Body of pancreas (tissue), 4 donors: ENCODE results near the gene FBRS. TPM values are rescaled to one million over a fixed set of nuclear protein-coding genes. Genes with fewer than 3 reads are reported as not detected.

Source experiments
- ATAC-seq: fragments of 150-250 bp; one replicate; pipeline ENCODE4 v1.9.1; 2016
- DNase-seq, 4 donors: peaks; one replicate each; pipeline ENCODE4 v3.0.0-alpha.2; 2019
- H3K27ac ChIP-seq, 4 donors: fragments of 200-600 bp; sonication (generic); 1 replicate in 3 of 4; 2 replicates in 1 of 4; pipeline versions ENCODE4 v1.5.1 to v1.6.1; 2016 to 2019; ENCODE audit warnings: mild to moderate bottlenecking in 1 of 4, mixed read lengths in 1 of 4, moderate library complexity in 1 of 4
- H3K27me3 ChIP-seq, 2 donors: fragments of 200-600 bp; sonication (generic); one replicate each; pipeline ENCODE4 v1.6.0; 2016; ENCODE audit warnings: mild to moderate bottlenecking in 1 of 2
- H3K36me3 ChIP-seq, 2 donors: fragments of 200-600 bp; sonication (generic); replicated peaks in 1 of 2; 2 replicates each; pipeline ENCODE4 v1.5.1; 2016; ENCODE audit warnings: low read depth in 2 of 2; ENCODE audit not compliant: insufficient read depth in 1 of 2
- H3K4me1 ChIP-seq: fragments of 200-600 bp; sonication (generic); one replicate; pipeline ENCODE4 v1.6.0; 2016
- H3K4me3 ChIP-seq, 2 donors: fragments of 200-600 bp; sonication (generic); 1 replicate in 1 of 2; 2 replicates in 1 of 2; pipeline ENCODE4 v1.5.1; 2016 to 2019
- H3K9me3 ChIP-seq, 3 donors: fragments of 200-600 bp; sonication (generic); 1 replicate in 2 of 3; 2 replicates in 1 of 3; pipeline ENCODE4 v1.5.1; 2016
- CTCF ChIP-seq, 7 experiments: fragments of 450-650 bp in 4 of 7; fragments of 200-600 bp in 3 of 7; sonication (generic) in 3 of 7; IDR thresholded peaks; one replicate each; pipeline ENCODE4 v1.5.1; 2016 to 2019; ENCODE audit warnings: antibody characterized with exemption in 7 of 7
- POLR2A ChIP-seq, 3 donors: fragments of 450-650 bp; IDR thresholded peaks; one replicate each; pipeline ENCODE4 v1.6.1; 2016; ENCODE audit warnings: antibody characterized with exemption in 3 of 3, mild to moderate bottlenecking in 2 of 3
- whole genome bisulfite sequencing, 2 donors: methylation state at CpG; one replicate each; pipeline ENCODE4 v1.1.5; 2017; 5-methylcytosine and 5-hydroxymethylcytosine counted together
- intact Hi-C: fragments of 100-400 bp; cut with DNase I; formaldehyde crosslinking; loops from one replicate; pipeline ENCODE4 v1.15.1; 2023
- total RNA-seq, 2 donors: library from RNA; depleted of rRNA; stranded (reverse); fragments of >200 nt; gene quantifications; one replicate each; pipeline ENCODE4 v1.1.0, GENCODE V29; 2016

The FBRS gene
- total RNA-seq, 2 donors from 2014 or later, result 20.8 to 76.8 TPM

- intact Hi-C loops, result no loop called here
- Histone ChIP-seq H3K4me3 (no peak overlapping the region), H3K27ac (no peak overlapping the region), H3K9me3 (no peaks in the 10 kb centered on the region), H3K27me3 (no peaks in the 10 kb centered on the region), H3K36me3 (no peaks in the 10 kb centered on the region), H3K4me1 (peaks cover 5% of the 10 kb centered on the region)
- no peak for ATAC-seq
- TF ChIP-seq POLR2A (IDR thresholded peaks at IDR 0.05) (no peak), CTCF (IDR thresholded peaks at IDR 0.05) (peak in 6 of 7 experiments; percentile 10 to 54 (median 33))
- DNase-seq, result peak; percentile 40 to 68 (median 54)
- WGBS, 2 donors, result 41 to 44% methylated on average over 12 of the region's 12 CpGs
These were observed 42.7 kb upstream of the FBRS start for GRCh38 chr16:30615358-30616091.

- ATAC-seq (no peak), DNase-seq (no peak)
- intact Hi-C loops, result no loop called here
- H3K4me1 ChIP-seq, result peaks cover 5% of the 10 kb centered on the region
- H3K4me3 ChIP-seq, result no peak overlapping the region
- 71 to 72% methylated on average over 4 of the region's 4 CpGs for WGBS, 2 donors
- TF ChIP-seq POLR2A (IDR thresholded peaks at IDR 0.05), result no peak
- no peak for TF ChIP-seq CTCF (IDR thresholded peaks at IDR 0.05)
- no peaks in the 10 kb centered on the region for H3K9me3 ChIP-seq
- H3K27me3 ChIP-seq, result no peaks in the 10 kb centered on the region
- H3K36me3 ChIP-seq, result no peaks in the 10 kb centered on the region
- no peak overlapping the region for H3K27ac ChIP-seq
These were observed 39.0 kb upstream of the FBRS start for GRCh38 chr16:30619202-30619601.

- Histone ChIP-seq H3K27me3 (no peaks in the 10 kb centered on the region), H3K4me1 (peaks cover 5% of the 10 kb centered on the region), H3K4me3 (no peak overlapping the region), H3K27ac (no peak overlapping the region), H3K9me3 (no peaks in the 10 kb centered on the region), H3K36me3 (no peaks in the 10 kb centered on the region)
- 81 to 87% methylated on average over 5 of the region's 5 CpGs for WGBS, 2 donors
- TF ChIP-seq POLR2A (IDR thresholded peaks at IDR 0.05), result no peak
- TF ChIP-seq CTCF (IDR thresholded peaks at IDR 0.05), result no peak
- DNase-seq (no peak), ATAC-seq (no peak)
- intact Hi-C loops, result loop anchor here (10.0 kb wide), 1 partner anchor 575 kb away; no protein-coding TSS in a partner anchor
These were observed 38.6 kb upstream of the FBRS start for GRCh38 chr16:30619638-30620037.

GRCh38 chr16:30620169-30620568 lies 38.1 kb upstream of the FBRS start:
- intact Hi-C loops, result loop anchor here (10.0 kb wide), 1 partner anchor 575 kb away; no protein-coding TSS in a partner anchor
- no peak for TF ChIP-seq CTCF (IDR thresholded peaks at IDR 0.05)
- no peak for TF ChIP-seq POLR2A (IDR thresholded peaks at IDR 0.05)
- H3K27ac ChIP-seq, result no peak overlapping the region
- no peak overlapping the region for H3K4me3 ChIP-seq
- DNase-seq, result no peak
- H3K9me3 ChIP-seq, result no peaks in the 10 kb centered on the region
- no peaks in the 10 kb centered on the region for H3K36me3 ChIP-seq
- 38 to 43% methylated on average over 3 of the region's 3 CpGs for WGBS, 2 donors
- ATAC-seq, result no peak
- H3K27me3 ChIP-seq, result no peaks in the 10 kb centered on the region
- peaks cover 5% of the 10 kb centered on the region for H3K4me1 ChIP-seq

GRCh38 chr16:30621765-30622164 lies 36.5 kb upstream of the FBRS start:
- intact Hi-C loops, result loop anchor here (10.0 kb wide), 1 partner anchor 577 kb away; no protein-coding TSS in a partner anchor
- WGBS, 2 donors, result 77 to 79% methylated on average over 5 of the region's 5 CpGs
- no peak overlapping the region for H3K27ac ChIP-seq
- H3K27me3 ChIP-seq, result no peaks in the 10 kb centered on the region
- no peaks in the 10 kb centered on the region for H3K9me3 ChIP-seq
- no peaks in the 10 kb centered on the region for H3K36me3 ChIP-seq
- DNase-seq (no peak), ATAC-seq (no peak)
- no peak overlapping the region for H3K4me3 ChIP-seq
- H3K4me1 ChIP-seq, result no peaks in the 10 kb centered on the region
- no peak for TF ChIP-seq CTCF (IDR thresholded peaks at IDR 0.05)
- no peak for TF ChIP-seq POLR2A (IDR thresholded peaks at IDR 0.05)
